Calu3 (cell line): ENCODE measurements around the gene GALNT5. TPM values are rescaled to one million over a fixed set of nuclear protein-coding genes. Genes with fewer than 3 reads are reported as not detected.

Source experiments
- BruUV-seq: library from RNA; stranded (reverse); fragments of 400-500 nt; replicated peaks from 2 replicates; lab custom pipeline; 2021; lab: Mats Ljungman, UMichigan
- CTCF ChIA-PET: fragments of 300-600 bp; sonication (Branson Sonifier 250); formaldehyde crosslinking; loops from one replicate; lab custom pipeline; 2022; ENCODE audit warnings: antibody characterized with exemption; lab: Charles Lee
- DNase-seq: peaks from one replicate; pipeline ENCODE4 v3.0.0; 2022
- H3K27ac Mint-ChIP-seq: one replicate; pipeline ENCODE4 v1.8.0; 2022; ENCODE audit warnings: mixed read lengths; ENCODE audit not compliant: unreplicated experiment
- H3K27me3 Mint-ChIP-seq: one replicate; pipeline ENCODE4 v1.8.0; 2022; ENCODE audit warnings: mixed read lengths; ENCODE audit not compliant: unreplicated experiment
- H3K36me3 Mint-ChIP-seq: one replicate; pipeline ENCODE4 v1.8.0; 2022; ENCODE audit warnings: mild to moderate bottlenecking, moderate library complexity, mixed read lengths; ENCODE audit not compliant: insufficient read depth, unreplicated experiment
- H3K4me1 Mint-ChIP-seq: one replicate; pipeline ENCODE4 v1.8.0; 2022; ENCODE audit warnings: mild to moderate bottlenecking, low read depth, mixed read lengths; ENCODE audit not compliant: unreplicated experiment
- H3K4me3 Mint-ChIP-seq: one replicate; pipeline ENCODE4 v1.8.0; 2022; ENCODE audit warnings: mild to moderate bottlenecking, low read depth, moderate library complexity, mixed read lengths; ENCODE audit not compliant: unreplicated experiment
- H3K9me3 Mint-ChIP-seq: one replicate; pipeline ENCODE4 v1.8.0; 2022; ENCODE audit warnings: low read depth, mixed read lengths; ENCODE audit not compliant: unreplicated experiment
- intact Hi-C: fragments of 100-400 bp; cut with micrococcal nuclease; formaldehyde crosslinking; loops from one replicate; pipeline ENCODE4 v1.10.0; 2022; ENCODE audit not compliant: unreplicated experiment
- total RNA-seq: library from RNA; stranded (reverse); gene quantifications from 2 replicates; pipeline ENCODE4 v1.2.3, GENCODE V29; 2022
- TF ChIP-seq, protein P1 (sequence below): fragments of 200-600 bp; IDR thresholded peaks from one replicate; pipeline ENCODE4 v1.8.0; 2022; ENCODE audit warnings: antibody characterized with exemption; ENCODE audit not compliant: unreplicated experiment

Gene GALNT5
- total RNA-seq, 1 experiment from 2014 or later, result 51.7 TPM

DNA sequence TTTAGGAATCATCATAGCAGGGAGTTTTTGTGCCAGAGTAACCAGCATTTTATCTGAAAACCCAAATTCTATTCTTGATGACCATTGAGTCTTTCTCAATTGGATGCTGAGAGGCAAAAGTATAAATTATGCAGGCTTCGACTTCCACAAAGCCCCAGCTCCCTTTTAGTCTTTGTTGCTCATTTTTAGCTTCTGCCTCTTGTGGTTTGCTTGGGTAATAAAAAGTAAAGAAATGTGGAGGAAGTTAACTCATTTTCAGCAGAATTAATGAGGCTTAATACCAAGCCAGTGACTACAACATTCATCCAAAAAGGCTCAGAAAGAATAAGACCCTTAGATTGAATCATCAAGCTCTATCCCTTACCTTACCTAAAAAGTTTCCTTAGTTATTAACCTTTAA, 49.5 kb downstream of the GALNT5 start:
- no TSS peak for BruUV-seq
- intact Hi-C loops, result no loop called here
- H3K9me3 Mint-ChIP-seq, result no peaks in the 10 kb centered on the region
- TF ChIP-seq, protein P1, sequence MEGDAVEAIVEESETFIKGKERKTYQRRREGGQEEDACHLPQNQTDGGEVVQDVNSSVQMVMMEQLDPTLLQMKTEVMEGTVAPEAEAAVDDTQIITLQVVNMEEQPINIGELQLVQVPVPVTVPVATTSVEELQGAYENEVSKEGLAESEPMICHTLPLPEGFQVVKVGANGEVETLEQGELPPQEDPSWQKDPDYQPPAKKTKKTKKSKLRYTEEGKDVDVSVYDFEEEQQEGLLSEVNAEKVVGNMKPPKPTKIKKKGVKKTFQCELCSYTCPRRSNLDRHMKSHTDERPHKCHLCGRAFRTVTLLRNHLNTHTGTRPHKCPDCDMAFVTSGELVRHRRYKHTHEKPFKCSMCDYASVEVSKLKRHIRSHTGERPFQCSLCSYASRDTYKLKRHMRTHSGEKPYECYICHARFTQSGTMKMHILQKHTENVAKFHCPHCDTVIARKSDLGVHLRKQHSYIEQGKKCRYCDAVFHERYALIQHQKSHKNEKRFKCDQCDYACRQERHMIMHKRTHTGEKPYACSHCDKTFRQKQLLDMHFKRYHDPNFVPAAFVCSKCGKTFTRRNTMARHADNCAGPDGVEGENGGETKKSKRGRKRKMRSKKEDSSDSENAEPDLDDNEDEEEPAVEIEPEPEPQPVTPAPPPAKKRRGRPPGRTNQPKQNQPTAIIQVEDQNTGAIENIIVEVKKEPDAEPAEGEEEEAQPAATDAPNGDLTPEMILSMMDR, result no peak
- H3K4me3 Mint-ChIP-seq, result no peak overlapping the region
- CTCF ChIA-PET, result no interaction called here
- peaks cover 4% of the 10 kb centered on the region for H3K36me3 Mint-ChIP-seq
- H3K4me1 Mint-ChIP-seq, result no peaks in the 10 kb centered on the region
- H3K27me3 Mint-ChIP-seq, result no peaks in the 10 kb centered on the region
- H3K27ac Mint-ChIP-seq, result no peak overlapping the region
- no peak for DNase-seq

DNA sequence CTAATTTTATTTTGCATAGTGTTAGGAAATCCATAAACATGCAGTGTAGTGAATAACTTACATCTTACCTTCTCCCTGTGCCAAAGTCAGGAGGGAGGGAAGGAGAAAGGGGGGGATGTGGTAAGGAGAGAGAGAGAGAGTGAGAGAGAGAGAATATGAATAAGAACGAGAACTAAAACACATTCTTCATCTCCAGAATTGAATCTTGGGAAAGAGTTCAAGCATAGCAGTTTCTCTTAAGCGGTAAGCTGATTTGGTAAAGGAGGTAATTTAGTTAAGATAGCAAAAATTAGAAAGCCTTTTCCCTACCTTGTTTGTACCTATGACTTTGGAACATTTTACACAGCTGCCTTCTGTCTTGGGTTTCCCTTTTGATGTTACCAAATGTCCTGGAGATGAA, 52.4 kb downstream of the GALNT5 start:
- Mint-ChIP-seq H3K27ac (no peak overlapping the region), H3K9me3 (no peaks in the 10 kb centered on the region), H3K27me3 (no peaks in the 10 kb centered on the region), H3K36me3 (peaks cover 4% of the 10 kb centered on the region), H3K4me3 (no peak overlapping the region), H3K4me1 (no peaks in the 10 kb centered on the region)
- CTCF ChIA-PET, result no interaction called here
- intact Hi-C loops, result no loop called here
- no peak for DNase-seq
- TF ChIP-seq, protein P1, result no peak
- no TSS peak for BruUV-seq

DNA sequence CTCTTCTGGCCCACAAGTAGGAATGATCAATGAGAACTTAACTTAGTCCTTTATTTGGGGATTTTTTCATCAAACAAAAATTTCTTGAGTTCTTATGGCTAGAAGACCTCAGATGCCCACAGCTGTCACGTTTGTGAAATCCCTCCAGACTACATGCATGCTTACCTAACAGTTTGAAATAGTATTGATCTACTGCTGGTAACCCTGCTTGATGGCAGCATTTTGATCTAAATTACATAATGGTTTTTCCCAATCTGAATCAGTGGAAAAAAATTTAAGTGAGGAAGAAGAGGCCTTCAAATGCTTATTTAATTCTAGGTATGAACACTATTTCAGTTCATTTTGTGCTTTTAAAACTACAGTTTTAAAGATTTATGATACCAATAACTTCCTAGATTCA, 54.2 kb downstream of the GALNT5 start:
- CTCF ChIA-PET, result no interaction called here
- TF ChIP-seq, protein P1, result no peak
- Mint-ChIP-seq H3K36me3 (peaks cover 4% of the 10 kb centered on the region), H3K27ac (no peak overlapping the region), H3K27me3 (no peaks in the 10 kb centered on the region), H3K4me1 (no peaks in the 10 kb centered on the region), H3K4me3 (no peak overlapping the region), H3K9me3 (no peaks in the 10 kb centered on the region)
- DNase-seq, result no peak
- no TSS peak for BruUV-seq
- intact Hi-C loops, result no loop called here

DNA sequence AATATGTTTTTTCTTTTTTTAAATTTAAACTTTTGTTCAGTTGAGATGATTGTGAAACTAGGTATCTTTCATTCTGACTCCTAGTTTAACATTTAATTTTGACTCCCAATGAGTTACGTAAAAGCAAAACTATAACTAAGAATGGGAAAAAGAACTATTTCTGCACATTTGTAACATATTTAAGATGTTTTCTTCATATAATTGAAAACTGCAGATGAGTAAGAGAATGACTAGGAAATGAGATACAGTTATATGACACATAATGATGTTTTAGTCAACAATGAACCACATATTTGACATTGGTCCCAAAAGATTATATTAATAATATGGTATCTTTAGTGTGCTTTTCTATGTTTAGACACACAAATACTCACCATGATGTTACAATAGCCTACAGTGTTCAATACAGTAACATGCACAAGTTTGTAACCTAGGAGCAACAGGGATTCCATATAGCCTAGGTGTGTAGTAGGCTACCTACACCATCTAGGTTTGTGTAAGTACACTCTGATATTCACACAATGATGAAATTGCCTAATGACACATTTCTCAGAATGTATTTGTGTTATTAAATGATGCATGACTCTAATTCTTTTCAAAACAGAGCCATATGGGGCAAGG, 55.5 kb downstream of the GALNT5 start:
- Mint-ChIP-seq H3K27me3 (no peaks in the 10 kb centered on the region), H3K27ac (no peak overlapping the region), H3K4me3 (no peak overlapping the region), H3K36me3 (peaks cover 4% of the 10 kb centered on the region), H3K4me1 (no peaks in the 10 kb centered on the region), H3K9me3 (no peaks in the 10 kb centered on the region)
- DNase-seq, result no peak
- CTCF ChIA-PET, result no interaction called here
- TF ChIP-seq, protein P1, result no peak
- BruUV-seq, result no TSS peak
- intact Hi-C loops, result no loop called here
